Endothelial cell of umbilical vein (primary cell): ENCODE results near the gene ZNF213. TPM values are rescaled to one million over a fixed set of nuclear protein-coding genes. Genes with fewer than 3 reads are reported as not detected.

Experiments
- BruUV-seq: library from RNA; stranded (reverse); fragments of 400-500 nt; replicated peaks from 2 replicates; lab custom pipeline; 2021; lab: Mats Ljungman, UMichigan
- CTCF ChIA-PET: fragments of 300-600, 350-600 bp; sonication (Branson Sonifier 250); formaldehyde crosslinking; loops from one replicate; lab custom pipeline; 2021; ENCODE audit warnings: antibody characterized with exemption, inconsistent platforms; lab: Charles Lee
- POLR2A ChIA-PET: fragments of 300-600, 350-600 bp; sonication (Branson Sonifier 250); formaldehyde crosslinking; loops from one replicate; lab custom pipeline; 2021; ENCODE audit warnings: antibody characterized with exemption, inconsistent platforms; lab: Charles Lee
- DNase-seq: peaks from one replicate; pipeline ENCODE4 v3.0.0-alpha.2; 2011; ENCODE audit warnings: low read depth, low spot score
- FAIRE-seq: peaks from 2 replicates; lab custom pipeline; 2011; peaks lifted over from hg19 to GRCh38; lab: Jason Lieb, UNC
- H2AFZ ChIP-seq: 2 replicates; pipeline ENCODE4 v1.6.0; 2012; ENCODE audit warnings: low read depth, low read length, control low read depth, inconsistent platforms
- H3K27ac ChIP-seq: 2 replicates; pipeline ENCODE4 v1.5.1; 2011; ENCODE audit warnings: low read depth, mild to moderate bottlenecking, control low read depth, low read length, moderate library complexity; ENCODE audit not compliant: insufficient read depth
- H3K27me3 ChIP-seq, 2 experiments: 2 replicates each; pipeline versions ENCODE4 v1.6.0 to v1.6.1; 2011; ENCODE audit warnings: low read length in 2 of 2, mixed read lengths in 1 of 2; ENCODE audit not compliant: control insufficient read depth in 2 of 2, insufficient read depth in 2 of 2
- H3K36me3 ChIP-seq, 2 experiments: 2 replicates in 1 of 2; 3 replicates in 1 of 2; pipeline ENCODE4 v1.5.1; 2011; ENCODE audit warnings: low read length in 2 of 2, mild to moderate bottlenecking in 1 of 2, moderate library complexity in 1 of 2; ENCODE audit not compliant: control insufficient read depth in 2 of 2, insufficient read depth in 2 of 2; ENCODE audit errors: extremely low read depth in 1 of 2
- H3K4me1 ChIP-seq: 3 replicates; pipeline ENCODE4 v1.5.1; 2011; ENCODE audit warnings: mild to moderate bottlenecking, low read length; ENCODE audit not compliant: control insufficient read depth, insufficient read depth; ENCODE audit errors: extremely low read depth
- H3K4me2 ChIP-seq: 2 replicates; pipeline ENCODE4 v1.6.1; 2011; ENCODE audit warnings: low read length, control low read depth, mixed read lengths; ENCODE audit not compliant: insufficient read depth
- H3K4me3 ChIP-seq, 3 experiments: fragments of 200-600 bp in 1 of 3; sonication (generic), shearing (Covaris generic) in 1 of 3; replicated peaks in 1 of 3; 2 replicates each; pipeline ENCODE4 v1.5.1; 2011 to 2016; ENCODE audit warnings: control low read depth in 3 of 3, low read length in 3 of 3, mild to moderate bottlenecking in 2 of 3, inconsistent platforms in 1 of 3, low read depth in 1 of 3, moderate library complexity in 1 of 3; ENCODE audit not compliant: insufficient read depth in 1 of 3
- H3K79me2 ChIP-seq: 2 replicates; pipeline ENCODE4 v1.6.0; 2012; ENCODE audit warnings: low read length, inconsistent platforms; ENCODE audit not compliant: control insufficient read depth, insufficient read depth
- H3K9ac ChIP-seq: replicated peaks from 2 replicates; pipeline ENCODE3; 2011; ENCODE audit warnings: low read length, control low read depth; ENCODE audit not compliant: insufficient read depth; ENCODE audit errors: extremely low read depth
- H3K9me1 ChIP-seq: replicated peaks from 3 replicates; pipeline ENCODE4 v1.6.0; 2011; ENCODE audit warnings: mild to moderate bottlenecking, low read length; ENCODE audit not compliant: control insufficient read depth, insufficient read depth; ENCODE audit errors: extremely low read depth
- H3K9me3 ChIP-seq: replicated peaks from 2 replicates; pipeline ENCODE4 v1.5.1; 2012; ENCODE audit warnings: low read length, inconsistent platforms; ENCODE audit not compliant: control insufficient read depth, insufficient read depth
- H4K20me1 ChIP-seq: replicated peaks from 2 replicates; pipeline ENCODE3; 2011; ENCODE audit warnings: mild to moderate bottlenecking, low read length; ENCODE audit not compliant: control insufficient read depth, insufficient read depth; ENCODE audit errors: extremely low read depth
- CTCF ChIP-seq, 2 donors: IDR thresholded peaks; 1 replicate in 1 of 2; 2 replicates in 1 of 2; pipeline ENCODE4 v1.5.1; 2011; ENCODE audit warnings: low read length in 2 of 2, mild to moderate bottlenecking in 2 of 2, moderate library complexity in 2 of 2, control low read depth in 1 of 2, inconsistent platforms in 1 of 2, low read depth in 1 of 2; ENCODE audit not compliant: insufficient read depth in 1 of 2; ENCODE audit errors: extremely low read depth in 1 of 2
- EZH2 ChIP-seq: IDR thresholded peaks from 2 replicates; pipeline ENCODE4 v1.6.1; 2012; ENCODE audit warnings: borderline replicate concordance, low read depth, mild to moderate bottlenecking, moderate library complexity, low read length, inconsistent platforms; ENCODE audit not compliant: severe bottlenecking
- FOS ChIP-seq: IDR thresholded peaks from 2 replicates; pipeline ENCODE4 v1.6.1; 2011; ENCODE audit warnings: mild to moderate bottlenecking, low read length, moderate library complexity, borderline replicate concordance; ENCODE audit not compliant: insufficient read depth
- GATA2 ChIP-seq: IDR thresholded peaks from 2 replicates; pipeline ENCODE4 v1.7.0; 2011; ENCODE audit warnings: low read depth, mild to moderate bottlenecking, moderate library complexity, mixed read lengths, low read length; ENCODE audit not compliant: insufficient read length, insufficient read depth
- JUN ChIP-seq: IDR thresholded peaks from 2 replicates; pipeline ENCODE4 v1.6.1; 2011; ENCODE audit warnings: borderline replicate concordance, low read depth; ENCODE audit not compliant: insufficient read length, insufficient read depth
- MAX ChIP-seq: IDR thresholded peaks from 2 replicates; pipeline ENCODE4 v1.6.1; 2011; ENCODE audit not compliant: insufficient read depth, insufficient read length
- MYC ChIP-seq: IDR thresholded peaks from one replicate; pipeline ENCODE4 v1.6.1; 2011; ENCODE audit warnings: mild to moderate bottlenecking, low read depth, low read length
- POLR2A ChIP-seq: IDR thresholded peaks from 2 replicates; pipeline ENCODE4 v1.6.1; 2012; ENCODE audit warnings: low read depth, mild to moderate bottlenecking, control low read depth, low read length
- POLR2AphosphoS5 ChIP-seq: IDR thresholded peaks from 2 replicates; pipeline ENCODE4 v1.6.1; 2012; ENCODE audit warnings: low read depth, mild to moderate bottlenecking, control low read depth, low read length, moderate library complexity; ENCODE audit not compliant: insufficient read depth
- dilution Hi-C: fragments of 300-500 bp; cut with MboI; formaldehyde crosslinking; loops from one replicate; pipeline ENCODE4 v1.15.0; 2019; ENCODE audit warnings: low sequenced_read_pairs; ENCODE audit not compliant: extremely low pct_ligation_motif_present
- intact Hi-C: fragments of 100-400 bp; cut with micrococcal nuclease; formaldehyde crosslinking; loops from one replicate; pipeline ENCODE4 v1.10.0; 2022
- polyA plus RNA-seq, 4 experiments: library from polyadenylated mRNA; depleted of rRNA in 3 of 4; stranded (reverse) in 3 of 4; unstranded in 1 of 4; fragments of >200 nt; gene quantifications; 2 replicates each; pipeline versions ENCODE4 v1.2.1 to v1.2.3, GENCODE V29; 2011 to 2012; ENCODE audit warnings: missing spikeins in 1 of 4
- total RNA-seq: library from RNA; stranded (reverse); gene quantifications from 2 replicates; pipeline ENCODE4 v1.2.3, GENCODE V29; 2021

The ZNF213 gene
- total and polyA plus RNA-seq, 2 donors (not counting 3 experiments of a cell fraction or from before 2014, with no cell fraction given), result 2.0 to 9.8 TPM

GRCh38 chr16:3150346-3151218, 15.8 kb downstream of the ZNF213 start:
- FAIRE-seq, result peak; percentile 95
- no peaks in the 10 kb centered on the region for H4K20me1 ChIP-seq
- no peak for TF ChIP-seq MYC
- no peak for TF ChIP-seq FOS
- TF ChIP-seq CTCF (IDR thresholded peaks at IDR 0.05; ENCODE audit: extremely low read depth in 1 of 2, insufficient read depth in 1 of 2, low read depth in 1 of 2, low read length in 2 of 2), result no peak
- no peak for TF ChIP-seq JUN
- no peak for TF ChIP-seq EZH2
- peak; percentile 33 for TF ChIP-seq POLR2A
- TF ChIP-seq GATA2, result peak; percentile 32
- no peak for TF ChIP-seq POLR2AphosphoS5
- TF ChIP-seq MAX, result no peak
- no peaks in the 10 kb centered on the region for H3K9me3 ChIP-seq
- ChIA-PET CTCF (interaction anchor here (0.7 to 8.7 kb wide), 13 partner anchors 11 to 251 kb away, joined by 3 to 54 read pairs (median 4); partner anchors contain the start of genes ZNF174 and ZNF213), POLR2A (interaction anchor here (0.8 to 1.5 kb wide), 4 partner anchors 8 to 130 kb away, joined by 3 to 6 read pairs (median 3); no protein-coding TSS in a partner anchor)
- H3K4me3 ChIP-seq, result peak overlapping the region; percentile 68 to 80 (median 69)
- dilution Hi-C loops, result no loop called here
- H3K27me3 ChIP-seq, result no peaks in the 10 kb centered on the region
- H3K79me2 ChIP-seq, result no peaks in the 10 kb centered on the region
- H3K9me1 ChIP-seq, result no peaks in the 10 kb centered on the region
- intact Hi-C loops, result loop anchor here (1.0 to 5.0 kb wide), 3 partner anchors 8 to 352 kb away; partner anchors contain the start of gene CLUAP1
- no peaks in the 10 kb centered on the region for H3K36me3 ChIP-seq
- DNase-seq, result peak; percentile 98
- TSS peak; percentile 95 for BruUV-seq
- peak overlapping the region; percentile 37 for H3K27ac ChIP-seq
- peak overlapping the region; percentile 93 for H3K4me2 ChIP-seq
- H3K4me1 ChIP-seq, result peaks cover 10% of the 10 kb centered on the region
- H3K9ac ChIP-seq, result peak overlapping the region; percentile 72
- H2AFZ ChIP-seq, result peak overlapping the region; percentile 92
